22Rv1 (cell line): ENCODE data around the gene TNIP1.

ENCODE experiments used
- ZFX ChIP-seq: fragments of 450-650 bp; IDR thresholded peaks from 2 replicates; pipeline ENCODE4 v1.6.1; 2017; ENCODE audit warnings: antibody characterized with exemption, borderline replicate concordance
- TF ChIP-seq, protein P1 (sequence below): fragments of 450-650 bp; IDR thresholded peaks from 2 replicates; pipeline ENCODE4 v1.5.1; 2017; ENCODE audit warnings: mild to moderate bottlenecking

DNA sequence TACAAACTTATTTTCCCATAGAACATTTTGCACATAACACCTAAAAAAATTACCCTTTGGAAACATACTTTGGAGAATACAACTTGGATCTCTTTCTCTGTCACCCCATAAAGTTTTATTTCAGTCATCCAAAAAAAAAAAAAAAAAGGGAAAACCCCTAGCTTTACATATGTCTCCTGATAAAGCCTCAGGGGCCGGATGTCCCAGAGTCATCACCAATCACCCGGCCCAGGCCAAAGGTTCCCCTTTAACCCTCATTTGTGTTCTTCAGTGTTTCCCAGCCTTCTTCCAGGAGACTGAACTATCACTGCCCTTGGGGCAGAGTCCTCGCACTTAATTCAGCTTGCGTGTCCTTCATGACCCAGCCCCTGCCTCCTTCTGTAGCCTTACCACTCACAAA, 48.0 kb upstream of the TNIP1 start:
- TF ChIP-seq, protein P1, sequence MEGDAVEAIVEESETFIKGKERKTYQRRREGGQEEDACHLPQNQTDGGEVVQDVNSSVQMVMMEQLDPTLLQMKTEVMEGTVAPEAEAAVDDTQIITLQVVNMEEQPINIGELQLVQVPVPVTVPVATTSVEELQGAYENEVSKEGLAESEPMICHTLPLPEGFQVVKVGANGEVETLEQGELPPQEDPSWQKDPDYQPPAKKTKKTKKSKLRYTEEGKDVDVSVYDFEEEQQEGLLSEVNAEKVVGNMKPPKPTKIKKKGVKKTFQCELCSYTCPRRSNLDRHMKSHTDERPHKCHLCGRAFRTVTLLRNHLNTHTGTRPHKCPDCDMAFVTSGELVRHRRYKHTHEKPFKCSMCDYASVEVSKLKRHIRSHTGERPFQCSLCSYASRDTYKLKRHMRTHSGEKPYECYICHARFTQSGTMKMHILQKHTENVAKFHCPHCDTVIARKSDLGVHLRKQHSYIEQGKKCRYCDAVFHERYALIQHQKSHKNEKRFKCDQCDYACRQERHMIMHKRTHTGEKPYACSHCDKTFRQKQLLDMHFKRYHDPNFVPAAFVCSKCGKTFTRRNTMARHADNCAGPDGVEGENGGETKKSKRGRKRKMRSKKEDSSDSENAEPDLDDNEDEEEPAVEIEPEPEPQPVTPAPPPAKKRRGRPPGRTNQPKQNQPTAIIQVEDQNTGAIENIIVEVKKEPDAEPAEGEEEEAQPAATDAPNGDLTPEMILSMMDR, result no peak
- no peak for TF ChIP-seq ZFX
